SU-DHL-6 (cell line): ENCODE data around the gene MYL4.

Experiments
- H2AFZ ChIP-seq: fragments of 200-600 bp; sonication (generic); 2 replicates; pipeline ENCODE4 v1.6.1; 2014; ENCODE audit warnings: low read depth, mild to moderate bottlenecking, moderate library complexity, mixed read lengths, antibody characterized with exemption, low read length; ENCODE audit not compliant: severe bottlenecking
- H3F3A ChIP-seq: fragments of 200-600 bp; shearing (Covaris generic); 2 replicates; pipeline ENCODE4 v1.6.0; 2016; ENCODE audit warnings: antibody characterized with exemption, mild to moderate bottlenecking; ENCODE audit not compliant: insufficient read depth
- H3K27ac ChIP-seq: fragments of 200-600 bp; sonication (generic); 2 replicates; pipeline ENCODE4 v1.5.1; 2016; ENCODE audit warnings: low read depth, mild to moderate bottlenecking, low read length, moderate library complexity, mixed read lengths
- H3K27me3 ChIP-seq: fragments of 200-600 bp; sonication (generic), shearing (Covaris generic); 2 replicates; pipeline ENCODE4 v1.6.0; 2014; ENCODE audit warnings: mild to moderate bottlenecking, low read length
- H3K36me3 ChIP-seq: fragments of 200-600 bp; sonication (generic); 2 replicates; pipeline ENCODE4 v1.6.1; 2014; ENCODE audit warnings: mild to moderate bottlenecking, low read length, mixed read lengths
- H3K4me2 ChIP-seq: fragments of 300-600, 200-600 bp; shearing (Covaris generic), sonication (generic); 2 replicates; pipeline ENCODE4 v1.6.0; 2014; ENCODE audit warnings: low read length, low read depth, mild to moderate bottlenecking; ENCODE audit not compliant: poor library complexity, severe bottlenecking
- H3K4me3 ChIP-seq: fragments of 200-600 bp; sonication (generic); 2 replicates; pipeline ENCODE4 v1.5.1; 2014; ENCODE audit warnings: antibody characterized with exemption, low read length, mild to moderate bottlenecking, mixed read lengths; ENCODE audit not compliant: insufficient read depth, poor library complexity, severe bottlenecking
- H3K79me2 ChIP-seq: fragments of 200-600 bp; sonication (generic); 2 replicates; pipeline ENCODE4 v1.6.1; 2014; ENCODE audit warnings: mild to moderate bottlenecking, low read length, moderate library complexity; ENCODE audit not compliant: insufficient read depth
- H3K9ac ChIP-seq: fragments of 200-600 bp; sonication (generic); 2 replicates; pipeline ENCODE4 v1.7.0; 2014; ENCODE audit warnings: mild to moderate bottlenecking, low read length
- H3K9me2 ChIP-seq: fragments of 200-600 bp; sonication (generic); replicated peaks from 2 replicates; pipeline ENCODE4 v1.6.1; 2014; ENCODE audit warnings: low read length; ENCODE audit not compliant: insufficient read depth
- H3K9me3 ChIP-seq: fragments of 200-600 bp; sonication (generic); 2 replicates; pipeline ENCODE4 v1.6.1; 2014; ENCODE audit warnings: low read length, mixed read lengths; ENCODE audit not compliant: insufficient read depth
- H4K20me1 ChIP-seq: fragments of 200-600 bp; sonication (generic); 2 replicates; pipeline ENCODE4 v1.6.1; 2014; ENCODE audit warnings: low read depth, mild to moderate bottlenecking, antibody characterized with exemption, low read length, moderate library complexity, mixed read lengths
- CTCF ChIP-seq: fragments of 200-600 bp; sonication (generic); IDR thresholded peaks from one replicate; pipeline ENCODE4 v1.5.1; 2017; ENCODE audit warnings: antibody characterized with exemption, mild to moderate bottlenecking, low read length, moderate library complexity; ENCODE audit not compliant: insufficient read depth, poor library complexity, severe bottlenecking
- EZH2phosphoT487 ChIP-seq: fragments of 200-600 bp; sonication (generic), shearing (Covaris generic); conservative IDR thresholded peaks from 2 replicates; pipeline ENCODE4 v1.6.1; 2018; ENCODE audit warnings: mild to moderate bottlenecking, antibody characterized with exemption, low read length, moderate library complexity, mixed read lengths

The MYL4 gene

GRCh38 chr17:47270946-47271705 lies 62.0 kb downstream of the MYL4 start:
- Histone ChIP-seq H3K4me2 (no peak overlapping the region), H3K27me3 (no peaks in the 10 kb centered on the region), H3K4me3 (no peak overlapping the region), H3K36me3 (no peaks in the 10 kb centered on the region), H2AFZ (no peak overlapping the region), H3F3A (no peaks in the 10 kb centered on the region), H3K9me2 (no peaks in the 10 kb centered on the region), H4K20me1 (no peaks in the 10 kb centered on the region), H3K79me2 (no peaks in the 10 kb centered on the region), H3K9me3 (no peaks in the 10 kb centered on the region; the same call in 1 of the 2 replicates), H3K9ac (no peak overlapping the region), H3K27ac (no peak overlapping the region)
- TF ChIP-seq CTCF (no peak), EZH2phosphoT487 (no peak)

- Histone ChIP-seq H3F3A (no peaks in the 10 kb centered on the region), H3K4me3 (no peak overlapping the region), H3K4me2 (no peak overlapping the region), H3K9me2 (no peaks in the 10 kb centered on the region), H3K79me2 (no peaks in the 10 kb centered on the region), H3K9ac (no peak overlapping the region), H3K27me3 (no peaks in the 10 kb centered on the region), H3K27ac (no peak overlapping the region), H3K36me3 (no peaks in the 10 kb centered on the region), H4K20me1 (no peaks in the 10 kb centered on the region), H3K9me3 (no peaks in the 10 kb centered on the region; the same call in 1 of the 2 replicates), H2AFZ (no peak overlapping the region)
- TF ChIP-seq CTCF: no peak
These were observed 63.3 kb downstream of the MYL4 start for GRCh38 chr17:47272491-47272890.

- Histone ChIP-seq H4K20me1 (no peaks in the 10 kb centered on the region), H3K79me2 (no peaks in the 10 kb centered on the region), H3K27ac (no peak overlapping the region), H2AFZ (no peak overlapping the region), H3K9me2 (no peaks in the 10 kb centered on the region), H3F3A (no peaks in the 10 kb centered on the region), H3K9ac (no peak overlapping the region), H3K36me3 (no peaks in the 10 kb centered on the region), H3K9me3 (no peaks in the 10 kb centered on the region; the same call in 1 of the 2 replicates), H3K27me3 (no peaks in the 10 kb centered on the region), H3K4me2 (no peak overlapping the region), H3K4me3 (no peak overlapping the region)
- TF ChIP-seq EZH2phosphoT487 (no peak), CTCF (no peak)
These were observed 64.1 kb downstream of the MYL4 start for GRCh38 chr17:47273245-47273644.
